A549 (cell line): Measurements from ENCODE around the gene PDE10A. TPM values are rescaled to one million over a fixed set of nuclear protein-coding genes. Genes with fewer than 3 reads are reported as not detected.

Source experiments
- ATAC-seq, 2 experiments: fragments of 200-7000 bp in 1 of 2; fragments of >200 bp in 1 of 2; cut with Nextera tagmentation in 1 of 2; cut with Tn5 transposase in 1 of 2; 3 replicates each; pipeline versions ENCODE4 v1.8.0 to v1.9.1; 2018 to 2020; ENCODE audit warnings: mild to moderate bottlenecking in 1 of 2, moderate library complexity in 1 of 2
- CTCF ChIA-PET: fragments of 300-600 bp; sonication (Branson Sonifier 250); formaldehyde crosslinking; extraction: SDS; loops from one replicate; lab custom pipeline; 2021; ENCODE audit warnings: antibody characterized with exemption, inconsistent platforms; lab: Yijun Ruan, JAX
- POLR2A ChIA-PET: fragments of 350-600 bp; formaldehyde crosslinking; extraction: SDS; loops from one replicate; lab custom pipeline; 2021; ENCODE audit warnings: antibody characterized with exemption, inconsistent platforms; lab: Yijun Ruan, JAX
- DNase-seq, 2 experiments: peaks; one replicate each; pipeline versions ENCODE4 v3.0.0 to v3.0.0-alpha.2; 2011 to 2016; ENCODE audit warnings: low read depth in 1 of 2, low spot score in 1 of 2
- FAIRE-seq: peaks from 2 replicates; lab custom pipeline; 2011; peaks lifted over from hg19 to GRCh38; lab: Jason Lieb, UNC
- H3K27ac ChIP-seq, 2 experiments: fragments of >200 bp; sonication (Bioruptor Twin); formaldehyde crosslinking; 3 replicates each; pipeline ENCODE4 v1.5.1; 2016 to 2017
- H3K4me1 ChIP-seq: fragments of >200 bp; sonication (Bioruptor Twin); formaldehyde crosslinking; 3 replicates; pipeline ENCODE4 v1.6.1; 2016
- H3K4me2 ChIP-seq: fragments of >200 bp; sonication (Bioruptor Twin); formaldehyde crosslinking; 3 replicates; pipeline ENCODE4 v1.6.1; 2016
- H3K4me3 ChIP-seq: fragments of >200 bp; sonication (Bioruptor Twin); formaldehyde crosslinking; 3 replicates; pipeline ENCODE4 v1.5.1; 2016
- H3K9me3 ChIP-seq: fragments of >200 bp; sonication (Bioruptor Twin); formaldehyde crosslinking; 3 replicates; pipeline ENCODE4 v1.6.1; 2016
- BHLHE40 ChIP-seq: IDR thresholded peaks from 2 replicates; pipeline ENCODE4 v1.6.1; 2012; ENCODE audit warnings: low read depth, low read length, inconsistent platforms
- CBX2 ChIP-seq: fragments of 200-600 bp; sonication (generic); IDR thresholded peaks from 2 replicates; pipeline ENCODE4 v1.6.1; 2016; ENCODE audit warnings: low read depth, mild to moderate bottlenecking, borderline replicate concordance
- CHD2 ChIP-seq: fragments of 150-350 bp; IDR thresholded peaks from 2 replicates; pipeline ENCODE4 v1.6.1; 2014; ENCODE audit warnings: low read length; ENCODE audit not compliant: partially characterized antibody
- CHD4 ChIP-seq: fragments of 200-600 bp; sonication (generic); IDR thresholded peaks from 2 replicates; pipeline ENCODE4 v1.6.1; 2016; ENCODE audit warnings: antibody characterized with exemption, mild to moderate bottlenecking, borderline replicate concordance
- FOSB ChIP-seq: fragments of 250-450 bp; sonication (Bioruptor Pico); IDR thresholded peaks from 2 replicates; pipeline ENCODE4 v1.5.0; 2020; ENCODE audit warnings: mild to moderate bottlenecking, moderate library complexity
- HOXB13 ChIP-seq: fragments of 250-450 bp; sonication (Bioruptor Pico); IDR thresholded peaks from 2 replicates; pipeline ENCODE4 v1.5.0; 2020; ENCODE audit warnings: low read depth, mild to moderate bottlenecking, moderate library complexity
- KDM1A ChIP-seq: fragments of 200-600 bp; sonication (generic); IDR thresholded peaks from 2 replicates; pipeline ENCODE4 v1.6.1; 2016; ENCODE audit warnings: low read depth, mild to moderate bottlenecking
- MAZ ChIP-seq: fragments of 150-350 bp; IDR thresholded peaks from 2 replicates; pipeline ENCODE4 v1.6.1; 2014; ENCODE audit warnings: antibody characterized with exemption, low read depth, low read length, borderline replicate concordance
- MYC ChIP-seq: IDR thresholded peaks from 2 replicates; pipeline ENCODE4 v1.6.1; 2012; ENCODE audit warnings: mild to moderate bottlenecking, inconsistent platforms, low read length, improper control_type of control experiment, borderline replicate concordance
- POLR2A ChIP-seq: IDR thresholded peaks from 2 replicates; pipeline ENCODE4 v1.6.1; 2012; ENCODE audit warnings: mild to moderate bottlenecking, low read length
- POLR2AphosphoS2 ChIP-seq: conservative IDR thresholded peaks from 2 replicates; pipeline ENCODE4 v1.6.1; 2012; ENCODE audit warnings: low read length, improper control_type of control experiment, inconsistent platforms
- RAD21 ChIP-seq, 2 experiments: fragments of >200 bp in 1 of 2; sonication (Bioruptor Twin) in 1 of 2; formaldehyde crosslinking in 1 of 2; IDR thresholded peaks in 1 of 2; conservative IDR thresholded peaks in 1 of 2; 2 replicates in 1 of 2; 3 replicates in 1 of 2; pipeline ENCODE4 v1.6.1; 2012 to 2018; ENCODE audit warnings: inconsistent platforms in 1 of 2
- RCOR1 ChIP-seq: fragments of 150-350 bp; IDR thresholded peaks from 2 replicates; pipeline ENCODE4 v1.6.1; 2014; ENCODE audit warnings: antibody characterized with exemption, low read length, low read depth
- SREBF2 ChIP-seq: fragments of 450-650 bp; IDR thresholded peaks from 2 replicates; pipeline ENCODE4 v1.6.1; 2014; ENCODE audit warnings: mild to moderate bottlenecking, moderate library complexity
- TP53 ChIP-seq: fragments of 250-450 bp; sonication (Bioruptor Pico); IDR thresholded peaks from 2 replicates; pipeline ENCODE4 v1.5.0; 2021; ENCODE audit warnings: mild to moderate bottlenecking, moderate library complexity
- ZC3H11A ChIP-seq: fragments of 450-650 bp; IDR thresholded peaks from 2 replicates; pipeline ENCODE4 v1.6.1; 2014; ENCODE audit warnings: antibody characterized with exemption, mild to moderate bottlenecking
- ZFP36 ChIP-seq: fragments of 450-650 bp; IDR thresholded peaks from 2 replicates; pipeline ENCODE4 v1.6.1; 2014; ENCODE audit warnings: borderline replicate concordance; ENCODE audit not compliant: partially characterized antibody
- ZNF302 ChIP-seq: fragments of 250-450 bp; sonication (Bioruptor Pico); IDR thresholded peaks from 2 replicates; pipeline ENCODE4 v1.9.0; 2021; ENCODE audit warnings: inconsistent platforms, mild to moderate bottlenecking, moderate library complexity
- ZSCAN20 ChIP-seq: fragments of 250-450 bp; sonication (Bioruptor Pico); IDR thresholded peaks from 2 replicates; pipeline ENCODE4 v1.8.0; 2022; ENCODE audit warnings: mild to moderate bottlenecking, moderate library complexity
- WGBS: methylation state at CpG from one replicate; pipeline ENCODE4 v1.1.6; 2017; ENCODE audit errors: missing lambda C conversion rate; 5-methylcytosine and 5-hydroxymethylcytosine counted together
- polyA plus RNA-seq, 4 experiments: library from polyadenylated mRNA; depleted of rRNA in 3 of 4; stranded (reverse); fragments of >200 nt; fragmentation: RNase III in 1 of 4; extraction: RNeasy Plus Mini Kit Qiagen cat#74134 plus additional on column Dnase treatment in 1 of 4; gene quantifications; 2 replicates in 3 of 4; 3 replicates in 1 of 4; pipeline ENCODE4 v1.2.3, GENCODE V29; 2011 to 2017
- TF ChIP-seq, protein P1 (sequence below): fragments of 200-600 bp; sonication (generic); IDR thresholded peaks from 2 replicates; pipeline ENCODE4 v1.6.1; 2016; ENCODE audit warnings: antibody characterized with exemption, mild to moderate bottlenecking, moderate library complexity
- TF ChIP-seq, protein P2 (sequence below): fragments of 250-450 bp; sonication (Bioruptor Pico); IDR thresholded peaks from 2 replicates; pipeline ENCODE4 v1.5.0; 2020; ENCODE audit warnings: low read depth, mild to moderate bottlenecking, moderate library complexity
- TF ChIP-seq, protein P3 (sequence below): IDR thresholded peaks from 2 replicates; pipeline ENCODE4 v1.6.1; 2012

The PDE10A gene
- polyA plus RNA-seq, 2 of the 4 experiments (the other 2 are of a cell fraction) = 44.9 to 92.5 TPM

DNA sequence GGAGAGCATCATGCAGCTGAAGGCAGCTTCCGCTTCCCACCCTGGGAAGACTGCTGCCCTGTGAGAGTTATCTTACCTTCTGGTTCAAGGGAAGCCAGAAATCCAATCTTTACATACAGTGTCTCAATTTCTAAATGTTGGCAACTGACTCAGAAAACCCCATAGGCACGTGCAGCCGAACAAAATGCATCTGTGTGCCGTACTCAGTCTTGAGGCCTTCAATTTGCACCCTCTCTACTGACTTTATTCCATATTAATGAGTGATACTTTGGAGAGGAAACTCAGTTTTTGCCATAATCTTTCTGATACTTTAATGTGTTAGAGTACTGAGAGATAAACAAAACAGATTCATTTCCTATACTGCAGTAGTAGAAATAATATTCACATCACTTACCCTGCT, 181.1 kb downstream of the PDE10A start:
- ATAC-seq (no peak), FAIRE-seq (no peak), DNase-seq (no peak)
- 92% methylated on average over 3 of the region's 4 CpGs for WGBS
- TF ChIP-seq, protein P1, sequence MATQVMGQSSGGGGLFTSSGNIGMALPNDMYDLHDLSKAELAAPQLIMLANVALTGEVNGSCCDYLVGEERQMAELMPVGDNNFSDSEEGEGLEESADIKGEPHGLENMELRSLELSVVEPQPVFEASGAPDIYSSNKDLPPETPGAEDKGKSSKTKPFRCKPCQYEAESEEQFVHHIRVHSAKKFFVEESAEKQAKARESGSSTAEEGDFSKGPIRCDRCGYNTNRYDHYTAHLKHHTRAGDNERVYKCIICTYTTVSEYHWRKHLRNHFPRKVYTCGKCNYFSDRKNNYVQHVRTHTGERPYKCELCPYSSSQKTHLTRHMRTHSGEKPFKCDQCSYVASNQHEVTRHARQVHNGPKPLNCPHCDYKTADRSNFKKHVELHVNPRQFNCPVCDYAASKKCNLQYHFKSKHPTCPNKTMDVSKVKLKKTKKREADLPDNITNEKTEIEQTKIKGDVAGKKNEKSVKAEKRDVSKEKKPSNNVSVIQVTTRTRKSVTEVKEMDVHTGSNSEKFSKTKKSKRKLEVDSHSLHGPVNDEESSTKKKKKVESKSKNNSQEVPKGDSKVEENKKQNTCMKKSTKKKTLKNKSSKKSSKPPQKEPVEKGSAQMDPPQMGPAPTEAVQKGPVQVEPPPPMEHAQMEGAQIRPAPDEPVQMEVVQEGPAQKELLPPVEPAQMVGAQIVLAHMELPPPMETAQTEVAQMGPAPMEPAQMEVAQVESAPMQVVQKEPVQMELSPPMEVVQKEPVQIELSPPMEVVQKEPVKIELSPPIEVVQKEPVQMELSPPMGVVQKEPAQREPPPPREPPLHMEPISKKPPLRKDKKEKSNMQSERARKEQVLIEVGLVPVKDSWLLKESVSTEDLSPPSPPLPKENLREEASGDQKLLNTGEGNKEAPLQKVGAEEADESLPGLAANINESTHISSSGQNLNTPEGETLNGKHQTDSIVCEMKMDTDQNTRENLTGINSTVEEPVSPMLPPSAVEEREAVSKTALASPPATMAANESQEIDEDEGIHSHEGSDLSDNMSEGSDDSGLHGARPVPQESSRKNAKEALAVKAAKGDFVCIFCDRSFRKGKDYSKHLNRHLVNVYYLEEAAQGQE = no peak
- TF ChIP-seq HOXB13 (CRISPR knock-in tag) (no peak), ZFP36 (no peak), CHD2 (no peak), MYC (no peak), KDM1A (no peak)
- ChIA-PET POLR2A (no interaction called here), CTCF (no interaction called here)
- H3K27ac ChIP-seq = no peak overlapping the region
- no peaks in the 10 kb centered on the region for H3K9me3 ChIP-seq
- H3K4me1 ChIP-seq = no peaks in the 10 kb centered on the region
- no peak overlapping the region for H3K4me3 ChIP-seq
- no peak overlapping the region for H3K4me2 ChIP-seq

DNA sequence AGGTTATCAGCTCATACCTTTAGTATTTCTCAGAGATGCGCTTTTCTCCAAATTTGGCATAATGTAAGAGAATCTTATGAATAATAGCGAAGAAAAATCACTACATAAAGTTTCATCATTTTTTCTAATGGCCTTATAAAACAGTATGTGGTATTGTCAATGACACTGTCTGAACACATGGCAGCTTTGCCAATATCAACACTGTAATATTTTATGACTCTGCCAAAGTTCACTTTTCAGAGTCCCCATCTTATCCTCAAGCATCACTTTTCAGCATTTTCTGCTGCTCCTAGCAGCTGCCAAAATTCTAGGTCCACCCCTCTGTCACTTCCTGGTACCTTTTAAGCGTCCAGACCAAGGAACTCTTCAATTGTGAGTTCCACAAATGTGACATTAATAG, 182.1 kb downstream of the PDE10A start:
- ChIA-PET CTCF (no interaction called here), POLR2A (no interaction called here)
- DNase-seq (no peak), ATAC-seq (no peak), FAIRE-seq (no peak)
- Histone ChIP-seq H3K4me1 (no peaks in the 10 kb centered on the region), H3K9me3 (no peaks in the 10 kb centered on the region), H3K27ac (no peak overlapping the region), H3K4me3 (no peak overlapping the region), H3K4me2 (no peak overlapping the region)
- TF ChIP-seq ZNF302 (CRISPR knock-in tag) = no peak
- TF ChIP-seq POLR2AphosphoS2 = no peak
- no peak for TF ChIP-seq SREBF2
- no peak for TF ChIP-seq TP53 (CRISPR knock-in tag)
- no peak for TF ChIP-seq KDM1A
- TF ChIP-seq ZFP36 = no peak
- TF ChIP-seq, protein P2, sequence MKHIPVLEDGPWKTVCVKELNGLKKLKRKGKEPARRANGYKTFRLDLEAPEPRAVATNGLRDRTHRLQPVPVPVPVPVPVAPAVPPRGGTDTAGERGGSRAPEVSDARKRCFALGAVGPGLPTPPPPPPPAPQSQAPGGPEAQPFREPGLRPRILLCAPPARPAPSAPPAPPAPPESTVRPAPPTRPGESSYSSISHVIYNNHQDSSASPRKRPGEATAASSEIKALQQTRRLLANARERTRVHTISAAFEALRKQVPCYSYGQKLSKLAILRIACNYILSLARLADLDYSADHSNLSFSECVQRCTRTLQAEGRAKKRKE (CRISPR knock-in tag) = no peak
- TF ChIP-seq CBX2 = no peak
- TF ChIP-seq, protein P3, sequence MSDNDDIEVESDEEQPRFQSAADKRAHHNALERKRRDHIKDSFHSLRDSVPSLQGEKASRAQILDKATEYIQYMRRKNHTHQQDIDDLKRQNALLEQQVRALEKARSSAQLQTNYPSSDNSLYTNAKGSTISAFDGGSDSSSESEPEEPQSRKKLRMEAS = no peak
- no peak for TF ChIP-seq RCOR1
- no peak for TF ChIP-seq CHD4
- no peak for TF ChIP-seq RAD21 (conservative IDR thresholded peaks at IDR 0.05 in 1 of 2, IDR thresholded peaks at IDR 0.05 in 1 of 2)
- TF ChIP-seq BHLHE40 = no peak
- TF ChIP-seq MAZ = no peak
- no peak for TF ChIP-seq ZC3H11A
- no peak for TF ChIP-seq POLR2A
- no peak for TF ChIP-seq FOSB (CRISPR knock-in tag)
- TF ChIP-seq ZSCAN20 (CRISPR knock-in tag) = no peak
- WGBS = 94% methylated on average over 3 of the region's 3 CpGs
